ENCODE measurements around the gene ZC3H10. TPM values are rescaled to one million over a fixed set of nuclear protein-coding genes. Genes with fewer than 3 reads are reported as not detected.

ZC3H10 gene
- total and polyA plus RNA-seq, 2 of the 13 experiments (the other 11 are each of a cell fraction or from before 2014, with no cell fraction given), result 0.70 to 2.3 TPM

DNA sequence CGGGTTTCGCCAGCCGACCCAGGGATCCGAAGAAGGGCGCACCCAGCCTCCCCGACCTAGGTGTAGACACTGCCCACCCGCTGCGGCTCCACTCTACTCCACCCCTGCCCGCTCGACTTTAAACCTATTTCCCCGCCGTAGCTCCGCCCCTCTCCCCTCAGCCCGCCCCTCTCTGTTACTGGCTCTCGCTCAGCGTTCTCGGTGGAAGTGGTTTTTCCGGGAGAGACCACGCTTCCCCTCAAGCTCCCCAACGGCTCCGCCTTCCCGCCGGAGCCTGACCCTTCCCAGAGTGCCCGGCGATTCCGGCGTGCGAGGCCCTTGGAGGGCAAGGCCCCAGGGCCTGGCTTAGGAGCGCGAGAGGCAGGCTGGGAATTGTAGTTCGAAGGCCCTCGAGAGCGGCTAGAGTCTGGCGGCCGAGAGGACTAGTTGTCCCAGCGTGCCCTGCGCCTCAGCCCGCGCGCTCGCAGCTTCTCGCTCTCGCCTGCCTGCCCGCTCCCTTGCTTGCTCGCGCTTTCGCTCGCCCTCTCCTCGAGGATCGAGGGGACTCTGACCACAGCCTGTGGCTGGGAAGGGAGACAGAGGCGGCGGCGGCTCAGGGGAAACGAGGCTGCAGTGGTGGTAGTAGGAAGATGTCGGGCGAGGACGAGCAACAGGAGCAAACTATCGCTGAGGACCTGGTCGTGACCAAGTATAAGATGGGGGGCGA lies 13.8 kb upstream of the ZC3H10 start, which contains the start of gene PA2G4 (continued):
- no peak for TF ChIP-seq SYNCRIP (IDR thresholded peaks at IDR 0.05; ENCODE audit: insufficient read depth, low read depth, low read length)
- peak; percentile 96 for TF ChIP-seq REPIN1 (CRISPR knock-in tag; IDR thresholded peaks at IDR 0.05; ENCODE audit: borderline replicate concordance, low read depth)
- TF ChIP-seq MAZ (IDR thresholded peaks at IDR 0.05; ENCODE audit: borderline replicate concordance, low read depth, low read length), result 0 out of 2 replicates have a peak, but pooled peaks have one; percentile 10
- peak; percentile 98 for TF ChIP-seq MAZ (CRISPR knock-in tag; IDR thresholded peaks at IDR 0.05; ENCODE audit: low read depth)
- no peak; the same call in 1 of the 2 replicates for TF ChIP-seq ZNF530 (CRISPR knock-in tag; IDR thresholded peaks at IDR 0.05; ENCODE audit: low read depth)
- TF ChIP-seq ZNF20 (CRISPR knock-in tag; IDR thresholded peaks at IDR 0.05), result no peak
- TF ChIP-seq ZC3H4 (CRISPR knock-in tag; IDR thresholded peaks at IDR 0.05; ENCODE audit: borderline replicate concordance), result peak; percentile 91
- TF ChIP-seq, protein P1, sequence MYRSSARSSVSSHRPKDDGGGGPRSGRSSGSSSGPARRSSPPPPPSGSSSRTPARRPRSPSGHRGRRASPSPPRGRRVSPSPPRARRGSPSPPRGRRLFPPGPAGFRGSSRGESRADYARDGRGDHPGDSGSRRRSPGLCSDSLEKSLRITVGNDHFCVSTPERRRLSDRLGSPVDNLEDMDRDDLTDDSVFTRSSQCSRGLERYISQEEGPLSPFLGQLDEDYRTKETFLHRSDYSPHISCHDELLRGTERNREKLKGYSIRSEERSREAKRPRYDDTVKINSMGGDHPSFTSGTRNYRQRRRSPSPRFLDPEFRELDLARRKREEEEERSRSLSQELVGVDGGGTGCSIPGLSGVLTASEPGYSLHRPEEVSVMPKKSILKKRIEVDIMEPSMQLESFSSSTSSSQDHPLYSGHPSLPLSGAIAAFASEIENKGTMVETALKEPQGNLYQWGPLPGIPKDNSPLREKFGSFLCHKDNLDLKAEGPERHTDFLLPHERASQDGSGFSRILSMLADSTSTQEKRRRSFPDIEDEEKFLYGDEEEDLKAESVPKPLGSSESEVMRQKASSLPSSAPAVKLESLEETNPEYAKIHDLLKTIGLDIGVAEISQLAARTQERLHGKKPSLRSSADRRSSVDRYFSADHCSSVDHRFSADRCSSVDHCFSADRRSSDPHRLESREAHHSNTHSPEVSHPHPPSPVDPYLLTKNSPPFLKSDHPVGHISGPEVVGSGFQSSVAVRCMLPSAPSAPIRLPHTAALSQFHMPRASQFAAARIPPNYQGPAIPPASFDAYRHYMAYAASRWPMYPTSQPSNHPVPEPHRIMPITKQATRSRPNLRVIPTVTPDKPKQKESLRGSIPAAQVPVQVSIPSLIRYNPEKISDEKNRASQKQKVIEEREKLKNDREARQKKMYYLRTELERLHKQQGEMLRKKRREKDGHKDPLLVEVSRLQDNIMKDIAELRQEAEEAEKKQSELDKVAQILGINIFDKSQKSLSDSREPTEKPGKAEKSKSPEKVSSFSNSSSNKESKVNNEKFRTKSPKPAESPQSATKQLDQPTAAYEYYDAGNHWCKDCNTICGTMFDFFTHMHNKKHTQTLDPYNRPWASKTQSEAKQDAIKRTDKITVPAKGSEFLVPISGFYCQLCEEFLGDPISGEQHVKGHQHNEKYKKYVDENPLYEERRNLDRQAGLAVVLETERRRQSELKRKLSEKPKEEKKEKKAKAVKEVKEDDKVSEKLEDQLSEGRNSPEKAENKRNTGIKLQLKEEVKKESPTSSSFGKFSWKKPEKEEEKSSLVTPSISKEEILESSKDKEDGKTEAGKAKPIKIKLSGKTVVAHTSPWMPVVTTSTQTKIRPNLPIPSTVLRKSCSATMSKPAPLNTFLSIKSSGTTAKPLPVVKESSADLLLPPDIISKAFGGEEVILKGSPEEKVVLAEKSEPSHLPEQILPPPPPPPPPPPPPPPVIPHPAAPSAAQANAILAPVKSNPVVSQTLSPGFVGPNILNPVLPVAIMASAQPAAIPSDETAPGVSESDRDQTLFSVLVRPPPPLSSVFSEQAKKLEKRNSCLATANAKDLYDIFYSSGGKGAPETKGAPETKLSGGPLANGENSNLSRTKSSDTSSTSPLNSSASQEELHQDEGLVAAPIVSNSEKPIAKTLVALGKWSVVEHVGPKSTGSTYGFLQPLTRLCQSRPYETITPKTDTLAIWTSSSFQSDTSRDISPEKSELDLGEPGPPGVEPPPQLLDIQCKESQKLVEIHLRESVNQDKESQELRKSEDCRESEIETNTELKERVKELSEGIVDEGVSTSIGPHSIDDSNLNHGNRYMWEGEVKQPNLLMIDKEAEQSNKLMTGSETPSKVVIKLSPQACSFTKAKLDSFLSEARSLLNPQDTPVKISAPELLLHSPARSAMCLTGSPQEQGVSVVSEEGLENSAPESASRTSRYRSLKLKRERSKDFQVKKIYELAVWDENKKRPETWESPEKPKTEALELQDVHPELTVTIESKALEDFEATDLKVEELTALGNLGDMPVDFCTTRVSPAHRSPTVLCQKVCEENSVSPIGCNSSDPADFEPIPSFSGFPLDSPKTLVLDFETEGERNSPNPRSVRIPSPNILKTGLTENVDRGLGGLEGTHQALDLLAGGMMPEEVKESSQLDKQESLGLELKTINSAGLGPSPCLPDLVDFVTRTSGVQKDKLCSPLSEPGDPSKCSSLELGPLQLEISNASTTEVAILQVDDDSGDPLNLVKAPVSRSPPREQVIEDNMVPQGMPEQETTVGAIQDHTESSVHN (CRISPR knock-in tag; IDR thresholded peaks at IDR 0.05), result no peak
- TF ChIP-seq, protein P2, sequence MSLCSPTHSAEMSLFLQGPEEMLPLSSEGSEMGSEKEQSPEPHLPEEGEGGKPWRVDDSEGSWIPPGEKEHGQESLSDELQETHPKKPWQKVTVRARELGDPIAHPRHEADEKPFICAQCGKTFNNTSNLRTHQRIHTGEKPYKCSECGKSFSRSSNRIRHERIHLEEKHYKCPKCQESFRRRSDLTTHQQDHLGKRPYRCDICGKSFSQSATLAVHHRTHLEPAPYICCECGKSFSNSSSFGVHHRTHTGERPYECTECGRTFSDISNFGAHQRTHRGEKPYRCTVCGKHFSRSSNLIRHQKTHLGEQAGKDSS (CRISPR knock-in tag; IDR thresholded peaks at IDR 0.05; ENCODE audit: borderline replicate concordance, low read depth), result peak; percentile 80; the same call in 1 of the 2 replicates
- TF ChIP-seq, protein P3, sequence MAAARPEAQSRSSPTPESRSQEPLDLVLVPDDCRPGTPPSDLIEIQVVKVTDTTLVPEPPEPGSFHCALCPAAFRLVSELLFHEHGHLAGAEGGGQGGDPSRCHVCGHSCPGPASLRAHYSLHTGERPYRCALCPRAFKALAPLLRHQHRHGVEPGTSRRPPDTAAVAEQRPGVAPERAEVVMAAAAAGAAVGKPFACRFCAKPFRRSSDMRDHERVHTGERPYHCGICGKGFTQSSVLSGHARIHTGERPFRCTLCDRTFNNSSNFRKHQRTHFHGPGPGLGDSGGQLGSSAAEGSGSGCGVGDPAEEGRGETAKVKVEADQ (CRISPR knock-in tag; IDR thresholded peaks at IDR 0.05; ENCODE audit: borderline replicate concordance), result peak; percentile 44; the same call in 1 of the 2 replicates
- peak; percentile 99 for TF ChIP-seq ZNF772 (CRISPR knock-in tag; IDR thresholded peaks at IDR 0.05)
- TF ChIP-seq ZNF431 (CRISPR knock-in tag; IDR thresholded peaks at IDR 0.05; ENCODE audit: borderline replicate concordance, low read depth), result no peak; the same call in 1 of the 2 replicates
- TF ChIP-seq SNRNP70 (IDR thresholded peaks at IDR 0.05; ENCODE audit: low read depth, low read length), result no peak
- no peak for TF ChIP-seq KAT2B (IDR thresholded peaks at IDR 0.05; ENCODE audit: borderline replicate concordance, low read depth, low read length)
- no peak for TF ChIP-seq ZNF549 (CRISPR knock-in tag; IDR thresholded peaks at IDR 0.05)
- TF ChIP-seq CENPT (CRISPR knock-in tag; IDR thresholded peaks at IDR 0.05; ENCODE audit: low read depth), result peak; percentile 73; the same call in 1 of the 2 replicates
- peak; percentile 88; the same call in 1 of the 2 replicates for TF ChIP-seq MXD4 (CRISPR knock-in tag; IDR thresholded peaks at IDR 0.05)
- TF ChIP-seq, protein P4, sequence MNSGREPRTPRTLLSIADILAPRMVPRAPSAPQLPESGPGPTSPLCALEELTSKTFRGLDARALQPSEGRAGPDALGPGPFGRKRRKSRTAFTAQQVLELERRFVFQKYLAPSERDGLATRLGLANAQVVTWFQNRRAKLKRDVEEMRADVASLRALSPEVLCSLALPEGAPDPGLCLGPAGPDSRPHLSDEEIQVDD (CRISPR knock-in tag; IDR thresholded peaks at IDR 0.05; ENCODE audit: borderline replicate concordance), result peak; percentile 88; the same call in 1 of the 2 replicates
- peak; percentile 64 for TF ChIP-seq RARA (CRISPR knock-in tag; IDR thresholded peaks at IDR 0.05)

Measured in HepG2 (cell line).